ENCODE measurements around the gene KIF25. TPM values are rescaled to one million over a fixed set of nuclear protein-coding genes. Genes with fewer than 3 reads are reported as not detected.

The KIF25 gene
- total RNA-seq, 3 donors from 2014 or later: 0.14 to 1.1 (median 0.41) TPM

GRCh38 chr6:168039301-168039700, 41.8 kb downstream of the KIF25 start:
- TF ChIP-seq CTCF (IDR thresholded peaks at IDR 0.05): no peak
- DNase-seq: no peak
- Histone ChIP-seq H3K4me1 (ENCODE audit: low read depth) (peaks cover 7% of the 10 kb centered on the region), H3K36me3 (ENCODE audit: low read depth) (no peaks in the 10 kb centered on the region), H3K4me3 (no peak overlapping the region), H3K9me3 (peaks cover 30% of the 10 kb centered on the region)
- no peak for ATAC-seq
- intact Hi-C loops (cut with DNase I, micrococcal nuclease): no loop called here

- DNase-seq: no peak
- H3K9me3 ChIP-seq: peaks cover 30% of the 10 kb centered on the region
- intact Hi-C loops (cut with DNase I, micrococcal nuclease): no loop called here
Observed at GRCh38 chr6:168039849-168040248, 42.4 kb downstream of the KIF25 start.

GRCh38 chr6:168040856-168041496, 43.5 kb downstream of the KIF25 start:
- ATAC-seq (no peak), DNase-seq (no peak)
- H3K4me3 ChIP-seq: no peak overlapping the region
- peaks cover 7% of the 10 kb centered on the region for H3K4me1 ChIP-seq (ENCODE audit: low read depth)
- no peaks in the 10 kb centered on the region for H3K36me3 ChIP-seq (ENCODE audit: low read depth)
- H3K9me3 ChIP-seq: peaks cover 30% of the 10 kb centered on the region
- intact Hi-C loops (cut with DNase I, micrococcal nuclease): no loop called here
- no peak for TF ChIP-seq CTCF (IDR thresholded peaks at IDR 0.05)

More at GRCh38 chr6:168039849-168040248, 42.4 kb downstream of the KIF25 start:
- TF ChIP-seq CTCF (IDR thresholded peaks at IDR 0.05): no peak
- Histone ChIP-seq H3K4me1 (ENCODE audit: low read depth) (peaks cover 7% of the 10 kb centered on the region), H3K36me3 (ENCODE audit: low read depth) (no peaks in the 10 kb centered on the region), H3K4me3 (no peak overlapping the region)
- ATAC-seq: no peak

GRCh38 chr6:168041928-168042327, 44.5 kb downstream of the KIF25 start:
- Histone ChIP-seq H3K4me1 (ENCODE audit: low read depth) (peaks cover under 1% of the 10 kb centered on the region), H3K4me3 (no peak overlapping the region), H3K36me3 (ENCODE audit: low read depth) (no peaks in the 10 kb centered on the region), H3K9me3 (peaks cover 30% of the 10 kb centered on the region)
- no peak for DNase-seq
- intact Hi-C loops (cut with DNase I, micrococcal nuclease): no loop called here
- TF ChIP-seq CTCF (IDR thresholded peaks at IDR 0.05): no peak
- ATAC-seq: no peak

- H3K4me3 ChIP-seq: no peak overlapping the region
- H3K36me3 ChIP-seq (ENCODE audit: low read depth): no peaks in the 10 kb centered on the region
- peaks cover 30% of the 10 kb centered on the region for H3K9me3 ChIP-seq
- DNase-seq: no peak
- intact Hi-C loops (cut with DNase I, micrococcal nuclease): no loop called here
- no peak for ATAC-seq
- H3K4me1 ChIP-seq (ENCODE audit: low read depth): no peaks in the 10 kb centered on the region
- no peak for TF ChIP-seq CTCF (IDR thresholded peaks at IDR 0.05)
Observed at GRCh38 chr6:168042426-168043192, 45.1 kb downstream of the KIF25 start.

Data from mucosa of descending colon (tissue), 3 donors.